Neuronal stem cell (in vitro differentiated cells): ENCODE measurements around the gene L1CAM.

ENCODE experiments used
- DNase-seq: peaks from one replicate; pipeline ENCODE4 v3.0.0-alpha.2; 2013; ENCODE audit warnings: low spot score
- H2AFZ ChIP-seq: one replicate; pipeline ENCODE4 v1.6.1; 2013; ENCODE audit warnings: mild to moderate bottlenecking, low read length, inconsistent platforms
- H2AK5ac ChIP-seq: 2 replicates; pipeline ENCODE4 v1.6.1; 2013; ENCODE audit warnings: low read depth, mild to moderate bottlenecking, inconsistent platforms, low read length, moderate library complexity, mixed read lengths
- H2BK120ac ChIP-seq: 2 replicates; pipeline ENCODE4 v1.6.1; 2013; ENCODE audit warnings: low read depth, mild to moderate bottlenecking, inconsistent platforms, low read length, moderate library complexity, mixed read lengths
- H2BK12ac ChIP-seq: one replicate; pipeline ENCODE4 v1.6.1; 2013; ENCODE audit warnings: low read length, inconsistent platforms
- H2BK15ac ChIP-seq: 2 replicates; pipeline ENCODE4 v1.6.1; 2013; ENCODE audit warnings: mild to moderate bottlenecking, low read length, inconsistent platforms, mixed read lengths
- H2BK5ac ChIP-seq: one replicate; pipeline ENCODE4 v1.6.1; 2013; ENCODE audit warnings: inconsistent platforms, mild to moderate bottlenecking, low read length, moderate library complexity
- H3K14ac ChIP-seq: one replicate; pipeline ENCODE4 v1.6.1; 2013; ENCODE audit warnings: low read length, inconsistent platforms
- H3K18ac ChIP-seq: 2 replicates; pipeline ENCODE4 v1.6.1; 2013; ENCODE audit warnings: low read length, inconsistent platforms
- H3K23ac ChIP-seq: 2 replicates; pipeline ENCODE4 v1.6.1; 2013; ENCODE audit warnings: low read depth, mild to moderate bottlenecking, mixed read lengths, low read length, inconsistent platforms; ENCODE audit not compliant: poor library complexity
- H3K27ac ChIP-seq: replicated peaks from 3 replicates; pipeline ENCODE4 v1.5.1; 2013; ENCODE audit warnings: low read length, inconsistent platforms
- H3K27me3 ChIP-seq, 3 experiments: 2 replicates each; pipeline ENCODE4 v1.6.1; 2013; ENCODE audit warnings: low read length in 3 of 3, mild to moderate bottlenecking in 2 of 3, inconsistent platforms in 1 of 3, low read depth in 1 of 3, mixed read lengths in 1 of 3, moderate library complexity in 1 of 3; ENCODE audit not compliant: control insufficient read depth in 3 of 3, insufficient read depth in 3 of 3
- H3K36me3 ChIP-seq, 2 donors: replicated peaks in 1 of 2; 2 replicates each; pipeline ENCODE4 v1.6.1; 2013; ENCODE audit warnings: low read length in 2 of 2; ENCODE audit not compliant: control insufficient read depth in 2 of 2, insufficient read depth in 2 of 2
- H3K4ac ChIP-seq: 2 replicates; pipeline ENCODE4 v1.6.1; 2013; ENCODE audit warnings: inconsistent platforms, mild to moderate bottlenecking, low read length, moderate library complexity
- H3K4me1 ChIP-seq, 2 donors: 1 replicate in 1 of 2; 2 replicates in 1 of 2; pipeline ENCODE4 v1.6.1; 2013; ENCODE audit warnings: low read length in 2 of 2, low read depth in 1 of 2; ENCODE audit not compliant: control insufficient read depth in 2 of 2, insufficient read depth in 1 of 2
- H3K4me2 ChIP-seq: one replicate; pipeline ENCODE4 v1.6.1; 2013; ENCODE audit warnings: mild to moderate bottlenecking, low read length, inconsistent platforms; ENCODE audit not compliant: insufficient read depth, poor library complexity, severe bottlenecking
- H3K4me3 ChIP-seq, 2 donors: 2 replicates each; pipeline ENCODE4 v1.5.1; 2013; ENCODE audit warnings: low read length in 2 of 2, mild to moderate bottlenecking in 2 of 2, inconsistent platforms in 1 of 2, moderate library complexity in 1 of 2
- H3K79me1 ChIP-seq: one replicate; pipeline ENCODE4 v1.6.1; 2013; ENCODE audit warnings: low read depth, mild to moderate bottlenecking, inconsistent platforms, low read length, moderate library complexity
- H3K9ac ChIP-seq: one replicate; pipeline ENCODE4 v1.6.1; 2013; ENCODE audit warnings: mild to moderate bottlenecking, low read depth, low read length, inconsistent platforms; ENCODE audit not compliant: poor library complexity
- H3K9me3 ChIP-seq, 2 donors: replicated peaks in 1 of 2; 2 replicates each; pipeline versions ENCODE3 to v1.6.1; 2013; ENCODE audit warnings: low read length in 2 of 2, mild to moderate bottlenecking in 2 of 2, inconsistent platforms in 1 of 2, low read depth in 1 of 2, mixed read lengths in 1 of 2, moderate library complexity in 1 of 2; ENCODE audit not compliant: control insufficient read depth in 2 of 2, insufficient read depth in 1 of 2
- H4K8ac ChIP-seq: one replicate; pipeline ENCODE4 v1.6.1; 2013; ENCODE audit warnings: low read depth, mild to moderate bottlenecking, inconsistent platforms, low read length, moderate library complexity
- H4K91ac ChIP-seq: one replicate; pipeline ENCODE4 v1.6.1; 2013; ENCODE audit warnings: low read length, low read depth, mild to moderate bottlenecking, inconsistent platforms; ENCODE audit not compliant: poor library complexity
- WGBS, 2 donors: extraction: QIAGEN DNeasy Blood & Tissue Kit; methylation state at CpG; one replicate each; pipeline ENCODE4 v1.1.7; 2013; ENCODE audit warnings: missing lambda C conversion rate in 2 of 2, mixed read lengths in 1 of 2; ENCODE audit not compliant: insufficient read length in 2 of 2, insufficient replicate concordance in 1 of 2; ENCODE audit errors: extremely low coverage in 2 of 2; 5-methylcytosine and 5-hydroxymethylcytosine counted together

L1CAM gene

DNA sequence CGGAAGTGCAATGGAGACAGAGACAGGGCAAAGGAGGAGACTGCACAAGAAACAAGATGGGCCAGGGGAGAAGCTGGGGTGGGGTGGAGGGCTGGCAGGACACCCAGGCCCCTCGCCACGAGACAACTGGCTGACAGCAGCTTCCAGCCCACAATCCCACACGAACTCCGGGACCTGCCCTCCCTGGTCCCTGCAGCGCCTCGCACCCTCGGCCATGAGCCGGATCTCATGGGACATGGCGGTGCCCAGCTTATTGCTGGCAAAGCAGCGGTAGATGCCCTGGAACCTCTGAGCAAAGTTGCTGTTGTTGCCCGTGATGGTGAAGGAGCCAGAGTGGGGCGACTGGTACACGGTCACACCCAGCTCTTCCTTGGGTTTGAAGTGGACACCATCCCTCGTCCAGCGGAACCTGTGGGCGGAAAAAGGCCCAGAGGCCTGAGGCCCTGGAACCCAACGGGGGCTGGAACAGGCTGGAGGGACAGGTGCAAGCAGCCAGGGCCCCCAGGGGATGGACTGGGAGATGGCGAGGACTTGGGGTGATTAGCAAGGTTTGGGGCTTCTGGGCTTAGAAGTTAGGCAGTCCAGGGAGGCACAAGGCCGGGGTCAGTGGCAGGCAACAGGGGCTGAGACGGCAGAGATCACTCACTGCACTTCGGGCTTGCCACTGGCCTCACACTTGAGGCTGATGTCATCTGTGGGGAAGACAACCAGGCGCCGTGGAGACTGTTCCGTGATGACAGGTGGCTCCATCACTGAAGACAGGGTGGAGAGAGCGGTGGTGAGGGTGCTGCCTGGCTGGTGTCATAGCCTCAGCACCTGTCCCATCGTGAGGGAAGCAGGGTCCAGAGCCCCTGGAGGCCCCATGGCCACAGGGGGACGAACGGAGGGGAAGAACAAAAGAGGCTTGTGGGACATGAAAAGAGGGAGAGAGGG is 13.8 kb downstream of the L1CAM start:
- no peak overlapping the region for H2BK120ac ChIP-seq
- no peaks in the 10 kb centered on the region for H3K79me1 ChIP-seq
- H3K4me1 ChIP-seq = peaks cover 22 to 33% of the 10 kb centered on the region in 2 donors
- peak overlapping the region; percentile 37 for H2BK15ac ChIP-seq
- no peak for DNase-seq
- no peak overlapping the region for H3K23ac ChIP-seq
- H3K27ac ChIP-seq = no peak overlapping the region
- no peaks in the 10 kb centered on the region for H3K9me3 ChIP-seq
- no peak overlapping the region for H3K14ac ChIP-seq
- no peak overlapping the region for H4K8ac ChIP-seq
- H2AFZ ChIP-seq = no peak overlapping the region
- H3K4ac ChIP-seq = no peak overlapping the region
- H2BK12ac ChIP-seq = no peak overlapping the region
- no peak overlapping the region for H3K4me3 ChIP-seq
- H2BK5ac ChIP-seq = no peak overlapping the region
- peak overlapping the region; percentile 60 for H3K9ac ChIP-seq
- H3K36me3 ChIP-seq = peaks cover 0 to 24% of the 10 kb centered on the region in 2 donors
- H4K91ac ChIP-seq = no peak overlapping the region
- no CpG with 5 or more reads among the region's 29 CpGs for WGBS, 2 donors
- H3K27me3 ChIP-seq = peaks cover 0 to 11% (median 2%) of the 10 kb centered on the region in 3 experiments
- peak overlapping the region; percentile 38 for H3K18ac ChIP-seq
- no peak overlapping the region for H2AK5ac ChIP-seq
- no peak overlapping the region for H3K4me2 ChIP-seq

DNA sequence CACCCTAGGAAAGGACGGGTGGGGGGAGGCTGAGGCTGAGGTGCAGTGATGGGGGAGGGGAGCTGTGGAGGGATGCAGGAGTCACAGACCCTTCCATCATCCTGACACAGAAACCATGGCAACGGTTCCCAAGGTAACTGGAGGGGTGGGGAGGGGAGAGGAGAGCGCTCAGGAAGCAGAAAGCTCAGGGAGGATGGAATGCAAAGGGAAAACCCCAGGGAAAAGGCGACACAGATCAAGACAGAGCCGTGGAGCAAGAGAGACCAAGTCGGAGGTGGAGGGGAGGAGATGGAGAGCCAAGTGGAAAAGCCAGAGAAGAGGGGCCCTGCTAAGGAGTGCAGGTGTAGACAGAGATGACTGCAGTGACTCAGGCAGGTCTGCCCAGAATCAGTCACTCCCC is 14.5 kb downstream of the L1CAM start:
- DNase-seq = no peak

DNA sequence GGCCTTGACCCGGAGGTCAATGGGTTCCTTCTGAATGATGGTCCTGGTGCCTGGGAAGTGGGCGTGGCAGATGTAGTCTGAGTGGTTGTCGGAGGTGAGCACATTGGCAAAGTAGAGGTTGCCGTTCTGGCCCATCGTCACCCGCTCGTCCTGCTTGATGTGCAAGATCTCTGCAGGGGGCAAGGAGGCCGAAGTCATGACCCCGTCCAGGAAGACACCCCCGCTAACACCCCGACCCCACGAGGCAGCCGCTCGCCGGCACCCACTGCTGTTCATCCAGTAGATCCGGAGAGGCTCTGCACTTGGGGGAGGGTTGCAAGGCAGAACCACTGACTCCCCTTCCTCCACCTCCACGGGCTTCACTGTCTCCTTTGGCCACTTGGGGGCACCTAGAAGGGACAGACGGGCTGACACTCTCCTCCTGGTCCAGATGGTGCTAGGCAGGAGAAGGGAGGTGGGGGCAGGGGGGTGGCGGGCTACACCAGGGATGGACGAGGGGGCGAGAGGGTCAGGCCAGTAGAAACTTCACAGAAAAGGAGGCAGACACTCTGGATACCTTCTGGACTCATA is 15.1 kb downstream of the L1CAM start:
- no peak for DNase-seq
- no peak overlapping the region for H2BK120ac ChIP-seq
- no peak overlapping the region for H3K14ac ChIP-seq
- no peak overlapping the region for H4K91ac ChIP-seq
- H3K36me3 ChIP-seq = peaks cover 0 to 35% of the 10 kb centered on the region in 2 donors
- no peak overlapping the region for H3K27ac ChIP-seq
- no peak overlapping the region for H3K18ac ChIP-seq
- no peak overlapping the region for H3K23ac ChIP-seq
- H3K9ac ChIP-seq = no peak overlapping the region
- H3K4me1 ChIP-seq = peaks cover 19 to 30% of the 10 kb centered on the region in 2 donors
- WGBS, 2 donors = no CpG with 5 or more reads among the region's 21 CpGs
- no peak overlapping the region for H2AK5ac ChIP-seq
- no peaks in the 10 kb centered on the region for H3K9me3 ChIP-seq
- no peak overlapping the region for H2BK15ac ChIP-seq
- no peak overlapping the region for H3K4me2 ChIP-seq
- H3K79me1 ChIP-seq = no peaks in the 10 kb centered on the region
- no peak overlapping the region for H3K4me3 ChIP-seq
- no peak overlapping the region for H2BK5ac ChIP-seq
- H3K4ac ChIP-seq = no peak overlapping the region
- peaks cover 0 to 11% (median 0%) of the 10 kb centered on the region in 3 experiments for H3K27me3 ChIP-seq
- no peak overlapping the region for H2AFZ ChIP-seq
- H4K8ac ChIP-seq = no peak overlapping the region
- no peak overlapping the region for H2BK12ac ChIP-seq

More for the DNA sequence above, 14.5 kb downstream of the L1CAM start:
- no peak overlapping the region for H3K4ac ChIP-seq
- H3K4me1 ChIP-seq = peaks cover 22 to 33% of the 10 kb centered on the region in 2 donors
- H3K4me2 ChIP-seq = no peak overlapping the region
- no peak overlapping the region for H2BK15ac ChIP-seq
- no peaks in the 10 kb centered on the region for H3K79me1 ChIP-seq
- no peak overlapping the region for H4K8ac ChIP-seq
- H2BK120ac ChIP-seq = no peak overlapping the region
- no peak overlapping the region for H4K91ac ChIP-seq
- no peak overlapping the region for H2AFZ ChIP-seq
- no peak overlapping the region for H3K23ac ChIP-seq
- no peak overlapping the region for H3K27ac ChIP-seq
- no peak overlapping the region for H3K18ac ChIP-seq
- no peak overlapping the region for H3K4me3 ChIP-seq
- no peak overlapping the region for H2BK12ac ChIP-seq
- peaks cover 0 to 11% (median 2%) of the 10 kb centered on the region in 3 experiments for H3K27me3 ChIP-seq
- H3K14ac ChIP-seq = no peak overlapping the region
- H2AK5ac ChIP-seq = no peak overlapping the region
- no peaks in the 10 kb centered on the region for H3K9me3 ChIP-seq
- peaks cover 0 to 30% of the 10 kb centered on the region in 2 donors for H3K36me3 ChIP-seq
- no CpG with 5 or more reads among the region's 6 CpGs for WGBS, 2 donors
- no peak overlapping the region for H3K9ac ChIP-seq
- H2BK5ac ChIP-seq = no peak overlapping the region

GRCh38 chrX:153870288-153870690 is 15.7 kb downstream of the L1CAM start:
- H3K27ac ChIP-seq = no peak overlapping the region
- no peak overlapping the region for H2AK5ac ChIP-seq
- no peak overlapping the region for H4K91ac ChIP-seq
- no peak overlapping the region for H2BK5ac ChIP-seq
- H2BK15ac ChIP-seq = no peak overlapping the region
- H3K9ac ChIP-seq = no peak overlapping the region
- no peak overlapping the region for H3K4me3 ChIP-seq
- no peak overlapping the region for H3K18ac ChIP-seq
- no peak overlapping the region for H4K8ac ChIP-seq
- no peak overlapping the region for H3K4ac ChIP-seq
- no CpG with 5 or more reads among the region's 11 CpGs for WGBS, 2 donors
- no peaks in the 10 kb centered on the region for H3K79me1 ChIP-seq
- peaks cover 19 to 30% of the 10 kb centered on the region in 2 donors for H3K4me1 ChIP-seq
- H3K36me3 ChIP-seq = peaks cover 0 to 38% of the 10 kb centered on the region in 2 donors
- no peak overlapping the region for H3K4me2 ChIP-seq
- H3K14ac ChIP-seq = no peak overlapping the region
- H3K23ac ChIP-seq = no peak overlapping the region
- no peak overlapping the region for H2AFZ ChIP-seq
- H2BK12ac ChIP-seq = no peak overlapping the region
- H3K9me3 ChIP-seq = no peaks in the 10 kb centered on the region
- no peak for DNase-seq
- H3K27me3 ChIP-seq = peaks cover 0 to 11% (median 0%) of the 10 kb centered on the region in 3 experiments
- H2BK120ac ChIP-seq = no peak overlapping the region
